H1 (cell line): ENCODE results near the gene APBA2. TPM values are rescaled to one million over a fixed set of nuclear protein-coding genes. Genes with fewer than 3 reads are reported as not detected.

ENCODE experiments used
- CTCF ChIA-PET: fragments of 300-600 bp; sonication (Branson Sonifier 250); formaldehyde crosslinking; loops from one replicate; lab custom pipeline; 2021; ENCODE audit not compliant: partially characterized antibody; lab: Charles Lee
- POLR2A ChIA-PET: fragments of 300-600 bp; sonication (Branson Sonifier 250); formaldehyde crosslinking; loops from one replicate; lab custom pipeline; 2021; ENCODE audit warnings: inconsistent platforms; ENCODE audit not compliant: partially characterized antibody; lab: Charles Lee
- DNase-seq, 2 experiments: peaks; one replicate each; pipeline versions ENCODE4 v3.0.0 to v3.0.0-alpha.2; 2010 to 2022; ENCODE audit warnings: low spot score in 2 of 2, low read depth in 1 of 2, mixed read lengths in 1 of 2
- FAIRE-seq: peaks from 2 replicates; lab custom pipeline; 2011; peaks lifted over from hg19 to GRCh38; lab: Jason Lieb, UNC
- H2AFZ ChIP-seq: 2 replicates; pipeline ENCODE4 v1.8.1; 2012; ENCODE audit warnings: low read length, inconsistent platforms
- H2AK5ac ChIP-seq: 2 replicates; pipeline ENCODE4 v1.6.1; 2013; ENCODE audit warnings: low read depth, low read length
- H2BK120ac ChIP-seq: replicated peaks from 2 replicates; pipeline ENCODE3; 2013; ENCODE audit warnings: low read depth, low read length, inconsistent platforms
- H2BK12ac ChIP-seq: 2 replicates; pipeline ENCODE4 v1.6.1; 2013; ENCODE audit warnings: low read depth, low read length
- H2BK15ac ChIP-seq: 2 replicates; pipeline ENCODE4 v1.6.1; 2013; ENCODE audit warnings: low read length
- H2BK20ac ChIP-seq: 2 replicates; pipeline ENCODE4 v1.6.1; 2013; ENCODE audit warnings: low read length
- H2BK5ac ChIP-seq: 2 replicates; pipeline ENCODE4 v1.6.1; 2013; ENCODE audit warnings: low read depth, low read length
- H3K14ac ChIP-seq: 2 replicates; pipeline ENCODE4 v1.6.1; 2013; ENCODE audit warnings: inconsistent platforms; ENCODE audit not compliant: insufficient read length
- H3K18ac ChIP-seq: 2 replicates; pipeline ENCODE4 v1.6.1; 2013; ENCODE audit warnings: low read length; ENCODE audit errors: extremely low read depth
- H3K23ac ChIP-seq: 2 replicates; pipeline ENCODE4 v1.6.1; 2013; ENCODE audit warnings: inconsistent platforms; ENCODE audit not compliant: insufficient read length
- H3K23me2 ChIP-seq: 2 replicates; pipeline ENCODE4 v1.6.1; 2013; ENCODE audit warnings: low read depth, low read length
- H3K27ac ChIP-seq: 2 replicates; pipeline ENCODE4 v1.6.1; 2011; ENCODE audit warnings: low read depth, low read length, inconsistent platforms
- H3K27me3 ChIP-seq, 4 experiments: replicated peaks in 1 of 4; 1 replicate in 1 of 4; 2 replicates in 3 of 4; pipeline versions ENCODE4 v1.6.1 to v1.8.1; 2011 to 2013; ENCODE audit warnings: low read length in 3 of 4, mild to moderate bottlenecking in 3 of 4, inconsistent platforms in 2 of 4, mixed read lengths in 2 of 4, moderate library complexity in 1 of 4; ENCODE audit not compliant: control insufficient read depth in 3 of 4, insufficient read depth in 3 of 4; ENCODE audit errors: extremely low read depth in 1 of 4
- H3K36me3 ChIP-seq, 4 experiments: 2 replicates each; pipeline versions ENCODE4 v1.6.1 to v1.8.1; 2011 to 2013; ENCODE audit warnings: mild to moderate bottlenecking in 4 of 4, low read length in 3 of 4, moderate library complexity in 2 of 4, control low read depth in 1 of 4, inconsistent platforms in 1 of 4; ENCODE audit not compliant: insufficient read depth in 4 of 4, control insufficient read depth in 2 of 4
- H3K4ac ChIP-seq: replicated peaks from 2 replicates; pipeline ENCODE3; 2013; ENCODE audit warnings: low read length, low read depth, mixed read lengths, inconsistent platforms; ENCODE audit not compliant: insufficient read length
- H3K4me1 ChIP-seq, 4 experiments: replicated peaks in 1 of 4; 1 replicate in 1 of 4; 2 replicates in 3 of 4; pipeline versions ENCODE4 v1.6.1 to v1.8.1; 2011 to 2013; ENCODE audit warnings: low read length in 3 of 4, inconsistent platforms in 2 of 4, mixed read lengths in 1 of 4; ENCODE audit not compliant: insufficient read depth in 4 of 4, control insufficient read depth in 3 of 4
- H3K4me2 ChIP-seq, 2 experiments: 2 replicates each; pipeline versions ENCODE4 v1.6.1 to v1.8.1; 2011 to 2013; ENCODE audit warnings: low read depth in 2 of 2, low read length in 2 of 2, control low read depth in 1 of 2, inconsistent platforms in 1 of 2, mild to moderate bottlenecking in 1 of 2; ENCODE audit not compliant: insufficient read depth in 1 of 2
- H3K4me3 ChIP-seq, 4 experiments: fragments of 200-600, 300-600 bp in 1 of 4; sonication (generic), shearing (Covaris generic), sonication (Bioruptor Twin) in 1 of 4; 2 replicates each; pipeline versions ENCODE4 v1.5.1 to v1.8.1; 2011 to 2016; ENCODE audit warnings: low read length in 4 of 4, low read depth in 3 of 4, control low read depth in 2 of 4, inconsistent platforms in 2 of 4, mild to moderate bottlenecking in 2 of 4, mixed read lengths in 1 of 4, moderate library complexity in 1 of 4; ENCODE audit not compliant: insufficient read depth in 2 of 4; ENCODE audit errors: extremely low read depth in 1 of 4
- H3K56ac ChIP-seq: replicated peaks from 2 replicates; pipeline ENCODE3; 2013; ENCODE audit warnings: low read depth, mild to moderate bottlenecking, mixed read lengths, low read length, inconsistent platforms; ENCODE audit not compliant: insufficient read length
- H3K79me1 ChIP-seq: 2 replicates; pipeline ENCODE4 v1.6.1; 2013; ENCODE audit warnings: low read depth, low read length, control low read depth
- H3K79me2 ChIP-seq, 2 experiments: 2 replicates each; pipeline versions ENCODE4 v1.6.1 to v1.8.1; 2012 to 2013; ENCODE audit warnings: low read length in 2 of 2, mild to moderate bottlenecking in 2 of 2, inconsistent platforms in 1 of 2; ENCODE audit not compliant: insufficient read depth in 2 of 2, control insufficient read depth in 1 of 2
- H3K9ac ChIP-seq, 4 experiments: replicated peaks in 1 of 4; 1 replicate in 1 of 4; 2 replicates in 3 of 4; pipeline versions ENCODE4 v1.6.1 to v1.8.1; 2011 to 2013; ENCODE audit warnings: low read depth in 3 of 4, low read length in 3 of 4, control low read depth in 2 of 4, mild to moderate bottlenecking in 2 of 4, moderate library complexity in 2 of 4, inconsistent platforms in 1 of 4; ENCODE audit errors: extremely low read depth in 1 of 4
- H3K9me3 ChIP-seq, 2 experiments: 2 replicates each; pipeline versions ENCODE4 v1.6.1 to v1.8.1; 2012 to 2013; ENCODE audit warnings: mild to moderate bottlenecking in 2 of 2, moderate library complexity in 2 of 2, control low read depth in 1 of 2, inconsistent platforms in 1 of 2, low read depth in 1 of 2, low read length in 1 of 2, mixed read lengths in 1 of 2; ENCODE audit not compliant: insufficient read depth in 2 of 2
- H4K20me1 ChIP-seq, 2 experiments: replicated peaks in 1 of 2; 2 replicates each; pipeline versions ENCODE3 to v1.8.1; 2011 to 2013; ENCODE audit warnings: inconsistent platforms in 2 of 2, low read length in 2 of 2, mild to moderate bottlenecking in 1 of 2; ENCODE audit not compliant: insufficient read depth in 2 of 2, control insufficient read depth in 1 of 2
- H4K5ac ChIP-seq: 2 replicates; pipeline ENCODE4 v1.6.1; 2013; ENCODE audit warnings: low read length, low read depth, mixed read lengths, inconsistent platforms; ENCODE audit not compliant: insufficient read length
- H4K8ac ChIP-seq: 2 replicates; pipeline ENCODE4 v1.8.0; 2013; ENCODE audit warnings: mild to moderate bottlenecking, moderate library complexity, low read length, inconsistent platforms; ENCODE audit not compliant: insufficient read depth; ENCODE audit errors: extremely low read depth
- H4K91ac ChIP-seq: replicated peaks from 2 replicates; pipeline ENCODE3; 2013; ENCODE audit warnings: low read length, mixed read lengths, inconsistent platforms; ENCODE audit not compliant: insufficient read length
- POLR2AphosphoS5 ChIP-seq: IDR thresholded peaks from 2 replicates; pipeline ENCODE4 v1.6.1; 2011; ENCODE audit warnings: low read depth, low read length
- SAP30 ChIP-seq: fragments of 300-600 bp; sonication (generic); IDR thresholded peaks from 2 replicates; pipeline ENCODE4 v1.7.1; 2012; ENCODE audit warnings: low read length, moderate library complexity, mild to moderate bottlenecking, inconsistent platforms; ENCODE audit not compliant: insufficient read depth, insufficient replicate concordance
- SRF ChIP-seq: IDR thresholded peaks from 2 replicates; pipeline ENCODE4 v1.6.1; 2011; ENCODE audit warnings: mild to moderate bottlenecking, low read depth, low read length, moderate library complexity
- WGBS, 2 experiments: shearing (Covaris generic) in 1 of 2; methylation state at CpG; one replicate each; pipeline versions ENCODE4 v1.1.6 to v1.1.7; 2013 to 2015; ENCODE audit warnings: low lambda C conversion rate in 2 of 2, mixed read lengths in 2 of 2, inconsistent platforms in 1 of 2, low coverage in 1 of 2, missing lambda C conversion rate in 1 of 2; ENCODE audit not compliant: insufficient replicate concordance in 2 of 2, insufficient coverage in 1 of 2, insufficient read length in 1 of 2; ENCODE audit errors: extremely low coverage in 1 of 2, missing lambda C conversion rate in 1 of 2; 5-methylcytosine and 5-hydroxymethylcytosine counted together
- polyA plus RNA-seq, 7 experiments: library from polyadenylated mRNA; depleted of rRNA in 3 of 7; stranded (reverse) in 5 of 7; unstranded in 2 of 7; fragments of >200 nt in 5 of 7; fragments of 200-250 nt in 2 of 7; gene quantifications; 1 replicate in 5 of 7; 2 replicates in 1 of 7; 4 replicates in 1 of 7; pipeline versions ENCODE4 v1.2.1 to v1.2.3, GENCODE V29; 2011 to 2013; ENCODE audit warnings: missing spikeins in 2 of 7, mixed read lengths in 2 of 7
- total RNA-seq: library from RNA; stranded (reverse); fragmentation: NEBNext Ultra II Directional; extraction: Animal tissue kit (Norgen Biotek cat#: 25700); gene quantifications from 2 replicates; pipeline ENCODE4 v1.2.1, GENCODE V29; 2021

APBA2 gene
- total and polyA plus RNA-seq, 2 of the 8 experiments (the other 6 are each of a cell fraction or from before 2014, with no cell fraction given), result 15.5 to 19.0 TPM

GRCh38 chr15:28943611-28944230 lies 57.9 kb downstream of the APBA2 start:
- no peak overlapping the region for H2BK12ac ChIP-seq
- no peaks in the 10 kb centered on the region for H3K36me3 ChIP-seq
- H3K18ac ChIP-seq, result no peak overlapping the region
- H2BK15ac ChIP-seq, result no peak overlapping the region
- H3K23me2 ChIP-seq, result no peaks in the 10 kb centered on the region; the same call in 1 of the 2 replicates
- no peaks in the 10 kb centered on the region for H3K9me3 ChIP-seq
- H3K14ac ChIP-seq, result no peak overlapping the region
- H2BK5ac ChIP-seq, result no peak overlapping the region
- ChIA-PET CTCF (interaction anchor here (0.6 to 2.0 kb wide), 5 partner anchors 8 to 1219 kb away, joined by 3 to 6 read pairs (median 3); no protein-coding TSS in a partner anchor), POLR2A (interaction anchor here (1.3 kb wide), 1 partner anchor 13 kb away, joined by 4 read pairs; no protein-coding TSS in a partner anchor)
- H2BK120ac ChIP-seq, result no peak overlapping the region
- H3K4ac ChIP-seq, result no peak overlapping the region
- H3K79me2 ChIP-seq, result no peaks in the 10 kb centered on the region
- H3K79me1 ChIP-seq, result no peaks in the 10 kb centered on the region
- H4K20me1 ChIP-seq, result peaks cover 0 to 2% of the 10 kb centered on the region in 2 experiments
- H3K4me2 ChIP-seq, result no peak overlapping the region
- H4K5ac ChIP-seq, result no peak overlapping the region
- TF ChIP-seq POLR2AphosphoS5 (no peak), SRF (no peak), SAP30 (no peak)
- no peak overlapping the region for H3K4me3 ChIP-seq
- 87% methylated on average over 11 of the region's 11 CpGs; no CpG with 5 or more reads in 1 of the 2 experiments for WGBS, 2 experiments
- H2BK20ac ChIP-seq, result no peak overlapping the region
- no peak overlapping the region for H2AK5ac ChIP-seq
- no peak overlapping the region for H4K91ac ChIP-seq
- DNase-seq (no peak), FAIRE-seq (no peak)
- H4K8ac ChIP-seq, result no peak overlapping the region
- no peak overlapping the region for H3K23ac ChIP-seq
- no peak overlapping the region for H2AFZ ChIP-seq
- no peak overlapping the region for H3K9ac ChIP-seq
- H3K56ac ChIP-seq, result no peak overlapping the region
- H3K27ac ChIP-seq, result no peak overlapping the region
- no peaks in the 10 kb centered on the region; a peak in 1 of 7 replicates for H3K4me1 ChIP-seq
- H3K27me3 ChIP-seq, result no peaks in the 10 kb centered on the region; a peak in 2 of 7 replicates
